SK-N-SH treated with all-trans-retinoic acid at 6 μM for 48 hours (cell line): ENCODE results near the gene MUC22.

ENCODE experiments used
- ATAC-seq: fragments of 200-7000 bp; cut with Tn5 transposase; 3 replicates; pipeline ENCODE4 v1.9.1; 2020; ENCODE audit warnings: mild to moderate bottlenecking, moderate library complexity
- ARNTL ChIP-seq: fragments of 450-650 bp; formaldehyde crosslinking; IDR thresholded peaks from 2 replicates; pipeline ENCODE4 v1.5.0; 2020; ENCODE audit warnings: low read depth, mild to moderate bottlenecking, moderate library complexity, borderline replicate concordance
- CSDC2 ChIP-seq: fragments of 250-450 bp; sonication (Bioruptor Pico); IDR thresholded peaks from 2 replicates; pipeline ENCODE4 v1.5.0; 2020; ENCODE audit warnings: mild to moderate bottlenecking, moderate library complexity
- GLIS3 ChIP-seq: fragments of 250-450 bp; sonication (Bioruptor Pico); IDR thresholded peaks from 2 replicates; pipeline ENCODE4 v1.5.0; 2020; ENCODE audit warnings: mild to moderate bottlenecking, moderate library complexity
- ISL1 ChIP-seq: fragments of 250-450 bp; sonication (Bioruptor Pico); IDR thresholded peaks from 2 replicates; pipeline ENCODE4 v2.1.2; 2022; ENCODE audit warnings: mild to moderate bottlenecking, moderate library complexity
- OSR1 ChIP-seq: fragments of 250-450 bp; sonication (Bioruptor Pico); IDR thresholded peaks from 2 replicates; pipeline ENCODE4 v1.8.0; 2022; ENCODE audit warnings: moderate library complexity, mild to moderate bottlenecking, inconsistent platforms
- RARB ChIP-seq: fragments of 250-450 bp; sonication (Bioruptor Pico); IDR thresholded peaks from 2 replicates; pipeline ENCODE4 v1.8.0; 2021; ENCODE audit warnings: mild to moderate bottlenecking, moderate library complexity
- SNAI2 ChIP-seq: fragments of 250-450 bp; sonication (Bioruptor Pico); IDR thresholded peaks from 2 replicates; pipeline ENCODE4 v1.5.0; 2020; ENCODE audit warnings: mild to moderate bottlenecking, moderate library complexity
- TCF4 ChIP-seq: fragments of 250-450 bp; sonication (Bioruptor Pico); IDR thresholded peaks from 2 replicates; pipeline ENCODE4 v1.8.0; 2021; ENCODE audit warnings: mild to moderate bottlenecking, moderate library complexity, borderline replicate concordance
- TOX ChIP-seq: fragments of 250-450 bp; sonication (Bioruptor Pico); IDR thresholded peaks from 2 replicates; pipeline ENCODE4 v1.8.0; 2021; ENCODE audit warnings: mild to moderate bottlenecking, moderate library complexity, borderline replicate concordance
- TSHZ2 ChIP-seq: fragments of 250-450 bp; sonication (Bioruptor Pico); IDR thresholded peaks from 2 replicates; pipeline ENCODE4 v1.5.0; 2020; ENCODE audit warnings: mild to moderate bottlenecking, moderate library complexity
- ZC3H10 ChIP-seq: fragments of 250-450 bp; sonication (Bioruptor Pico); IDR thresholded peaks from 2 replicates; pipeline ENCODE4 v1.5.1; 2021; ENCODE audit warnings: mild to moderate bottlenecking, moderate library complexity
- ZFP3 ChIP-seq: fragments of 250-450 bp; sonication (Bioruptor Pico); IDR thresholded peaks from 2 replicates; pipeline ENCODE4 v1.5.0; 2020; ENCODE audit warnings: mild to moderate bottlenecking, moderate library complexity
- ZNF565 ChIP-seq: fragments of 450-650 bp; formaldehyde crosslinking; conservative IDR thresholded peaks from 2 replicates; pipeline ENCODE4 v1.5.0; 2020; ENCODE audit warnings: low read depth, mild to moderate bottlenecking, moderate library complexity
- ZNF8 ChIP-seq: fragments of 450-650 bp; formaldehyde crosslinking; IDR thresholded peaks from 2 replicates; pipeline ENCODE4 v1.5.0; 2020; ENCODE audit warnings: mild to moderate bottlenecking, moderate library complexity
- TF ChIP-seq, protein P1 (sequence below): fragments of 250-450 bp; sonication (Bioruptor Pico); IDR thresholded peaks from 2 replicates; pipeline ENCODE4 v1.5.1; 2021; ENCODE audit warnings: mild to moderate bottlenecking, moderate library complexity
- TF ChIP-seq, protein P2 (sequence below): fragments of 250-450 bp; sonication (Bioruptor Pico); IDR thresholded peaks from 2 replicates; pipeline ENCODE4 v1.8.0; 2021; ENCODE audit warnings: low read depth, mild to moderate bottlenecking, moderate library complexity, borderline replicate concordance
- TF ChIP-seq, protein P3 (sequence below): fragments of 250-450 bp; sonication (Bioruptor Pico); IDR thresholded peaks from 2 replicates; pipeline ENCODE4 v1.8.0; 2020; ENCODE audit warnings: mild to moderate bottlenecking, moderate library complexity, borderline replicate concordance
- TF ChIP-seq, protein P4 (sequence below): fragments of 250-450 bp; sonication (Bioruptor Pico); IDR thresholded peaks from 2 replicates; pipeline ENCODE4 v1.5.1; 2020; ENCODE audit warnings: low read depth, mild to moderate bottlenecking, moderate library complexity

Gene MUC22

DNA sequence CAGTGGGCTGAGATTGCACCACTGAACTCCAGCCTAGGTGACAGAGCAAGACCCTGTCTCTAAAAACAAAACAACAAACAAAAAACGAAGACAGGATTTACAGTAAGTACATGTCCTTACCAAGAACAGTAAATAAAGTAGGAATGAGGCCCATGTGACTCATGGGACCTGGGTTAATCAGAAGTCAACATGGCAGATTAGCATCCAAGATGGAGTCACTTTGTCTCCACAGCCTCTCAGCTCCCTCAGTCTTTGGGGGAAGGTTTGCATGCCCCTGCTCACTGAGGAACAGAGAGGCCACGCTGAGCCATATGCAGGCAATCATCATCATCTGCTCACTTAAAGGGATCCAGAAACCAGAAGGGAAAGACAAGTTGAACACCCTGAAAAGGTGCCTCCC lies 7.8 kb upstream of the MUC22 start:
- no peak for ATAC-seq
- TF ChIP-seq ZC3H10 (CRISPR knock-in tag) (no peak), SNAI2 (no peak), CSDC2 (CRISPR knock-in tag) (no peak), TCF4 (no peak), GLIS3 (CRISPR knock-in tag) (no peak), TOX (CRISPR knock-in tag) (no peak), OSR1 (no peak), TSHZ2 (CRISPR knock-in tag) (no peak)
- TF ChIP-seq, protein P1, sequence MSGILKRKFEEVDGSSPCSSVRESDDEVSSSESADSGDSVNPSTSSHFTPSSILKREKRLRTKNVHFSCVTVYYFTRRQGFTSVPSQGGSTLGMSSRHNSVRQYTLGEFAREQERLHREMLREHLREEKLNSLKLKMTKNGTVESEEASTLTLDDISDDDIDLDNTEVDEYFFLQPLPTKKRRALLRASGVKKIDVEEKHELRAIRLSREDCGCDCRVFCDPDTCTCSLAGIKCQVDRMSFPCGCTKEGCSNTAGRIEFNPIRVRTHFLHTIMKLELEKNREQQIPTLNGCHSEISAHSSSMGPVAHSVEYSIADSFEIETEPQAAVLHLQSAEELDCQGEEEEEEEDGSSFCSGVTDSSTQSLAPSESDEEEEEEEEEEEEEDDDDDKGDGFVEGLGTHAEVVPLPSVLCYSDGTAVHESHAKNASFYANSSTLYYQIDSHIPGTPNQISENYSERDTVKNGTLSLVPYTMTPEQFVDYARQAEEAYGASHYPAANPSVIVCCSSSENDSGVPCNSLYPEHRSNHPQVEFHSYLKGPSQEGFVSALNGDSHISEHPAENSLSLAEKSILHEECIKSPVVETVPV (CRISPR knock-in tag) = no peak

- no peak for ATAC-seq
- TF ChIP-seq TSHZ2 (CRISPR knock-in tag) (no peak), ZC3H10 (CRISPR knock-in tag) (no peak), ISL1 (CRISPR knock-in tag) (no peak), RARB (CRISPR knock-in tag) (no peak), TOX (CRISPR knock-in tag) (no peak), SNAI2 (no peak), ARNTL (CRISPR knock-in tag) (no peak), CSDC2 (CRISPR knock-in tag) (no peak), ZNF565 (CRISPR knock-in tag) (no peak), ZFP3 (CRISPR knock-in tag) (no peak), ZNF8 (CRISPR knock-in tag) (no peak), TCF4 (no peak)
- TF ChIP-seq, protein P2, sequence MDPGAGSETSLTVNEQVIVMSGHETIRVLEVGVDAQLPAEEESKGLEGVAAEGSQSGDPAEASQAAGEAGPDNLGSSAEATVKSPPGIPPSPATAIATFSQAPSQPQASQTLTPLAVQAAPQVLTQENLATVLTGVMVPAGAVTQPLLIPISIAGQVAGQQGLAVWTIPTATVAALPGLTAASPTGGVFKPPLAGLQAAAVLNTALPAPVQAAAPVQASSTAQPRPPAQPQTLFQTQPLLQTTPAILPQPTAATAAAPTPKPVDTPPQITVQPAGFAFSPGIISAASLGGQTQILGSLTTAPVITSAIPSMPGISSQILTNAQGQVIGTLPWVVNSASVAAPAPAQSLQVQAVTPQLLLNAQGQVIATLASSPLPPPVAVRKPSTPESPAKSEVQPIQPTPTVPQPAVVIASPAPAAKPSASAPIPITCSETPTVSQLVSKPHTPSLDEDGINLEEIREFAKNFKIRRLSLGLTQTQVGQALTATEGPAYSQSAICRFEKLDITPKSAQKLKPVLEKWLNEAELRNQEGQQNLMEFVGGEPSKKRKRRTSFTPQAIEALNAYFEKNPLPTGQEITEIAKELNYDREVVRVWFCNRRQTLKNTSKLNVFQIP (CRISPR knock-in tag) = no peak
- TF ChIP-seq, protein P1 (CRISPR knock-in tag) = no peak
- TF ChIP-seq, protein P3, sequence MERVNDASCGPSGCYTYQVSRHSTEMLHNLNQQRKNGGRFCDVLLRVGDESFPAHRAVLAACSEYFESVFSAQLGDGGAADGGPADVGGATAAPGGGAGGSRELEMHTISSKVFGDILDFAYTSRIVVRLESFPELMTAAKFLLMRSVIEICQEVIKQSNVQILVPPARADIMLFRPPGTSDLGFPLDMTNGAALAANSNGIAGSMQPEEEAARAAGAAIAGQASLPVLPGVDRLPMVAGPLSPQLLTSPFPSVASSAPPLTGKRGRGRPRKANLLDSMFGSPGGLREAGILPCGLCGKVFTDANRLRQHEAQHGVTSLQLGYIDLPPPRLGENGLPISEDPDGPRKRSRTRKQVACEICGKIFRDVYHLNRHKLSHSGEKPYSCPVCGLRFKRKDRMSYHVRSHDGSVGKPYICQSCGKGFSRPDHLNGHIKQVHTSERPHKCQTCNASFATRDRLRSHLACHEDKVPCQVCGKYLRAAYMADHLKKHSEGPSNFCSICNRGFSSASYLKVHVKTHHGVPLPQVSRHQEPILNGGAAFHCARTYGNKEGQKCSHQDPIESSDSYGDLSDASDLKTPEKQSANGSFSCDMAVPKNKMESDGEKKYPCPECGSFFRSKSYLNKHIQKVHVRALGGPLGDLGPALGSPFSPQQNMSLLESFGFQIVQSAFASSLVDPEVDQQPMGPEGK (CRISPR knock-in tag) = no peak
- TF ChIP-seq, protein P4, sequence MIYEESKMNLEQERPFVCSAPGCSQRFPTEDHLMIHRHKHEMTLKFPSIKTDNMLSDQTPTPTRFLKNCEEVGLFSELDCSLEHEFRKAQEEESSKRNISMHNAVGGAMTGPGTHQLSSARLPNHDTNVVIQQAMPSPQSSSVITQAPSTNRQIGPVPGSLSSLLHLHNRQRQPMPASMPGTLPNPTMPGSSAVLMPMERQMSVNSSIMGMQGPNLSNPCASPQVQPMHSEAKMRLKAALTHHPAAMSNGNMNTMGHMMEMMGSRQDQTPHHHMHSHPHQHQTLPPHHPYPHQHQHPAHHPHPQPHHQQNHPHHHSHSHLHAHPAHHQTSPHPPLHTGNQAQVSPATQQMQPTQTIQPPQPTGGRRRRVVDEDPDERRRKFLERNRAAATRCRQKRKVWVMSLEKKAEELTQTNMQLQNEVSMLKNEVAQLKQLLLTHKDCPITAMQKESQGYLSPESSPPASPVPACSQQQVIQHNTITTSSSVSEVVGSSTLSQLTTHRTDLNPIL (CRISPR knock-in tag) = no peak
- TF ChIP-seq, all 23 proteins: peak for 0
Observed at GRCh38 chr6:31004794-31005193, 5.5 kb upstream of the MUC22 start.
